Measurements from ENCODE around the gene CDH13. TPM values are rescaled to one million over a fixed set of nuclear protein-coding genes. Genes with fewer than 3 reads are reported as not detected.

Gene CDH13
- total RNA-seq, 1 experiment from 2014 or later = not detected

DNA sequence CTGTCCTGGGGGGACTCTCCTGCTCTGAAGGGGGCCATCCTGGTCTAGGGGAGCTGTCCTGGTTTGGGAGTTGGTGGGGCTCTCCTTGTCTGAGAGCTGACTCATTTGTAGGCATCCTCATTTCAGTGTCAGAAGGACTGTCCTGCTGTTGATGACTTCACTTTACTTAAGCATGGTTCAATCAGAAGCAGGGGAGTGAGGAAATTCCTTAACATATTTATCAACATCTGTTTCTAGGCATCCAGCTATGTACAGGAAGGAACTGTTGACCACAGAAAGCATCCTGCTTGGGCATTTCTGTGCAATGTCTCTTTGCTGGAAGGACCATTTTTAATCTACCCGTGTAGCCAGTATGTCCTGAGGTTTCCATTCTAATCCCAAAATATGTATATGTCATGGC is 678.3 kb downstream of the CDH13 start:
- DNase-seq (ENCODE audit: low read depth, low spot score) = no peak
- in situ Hi-C loops (cut with HindIII; ENCODE audit: low pct_unique_long_range_greater_than_20kb, low sequenced_read_pairs) = no loop called here

GRCh38 chr16:83306961-83307593 is 680.3 kb downstream of the CDH13 start:
- in situ Hi-C loops (cut with HindIII; ENCODE audit: low pct_unique_long_range_greater_than_20kb, low sequenced_read_pairs) = no loop called here
- DNase-seq (ENCODE audit: low read depth, low spot score) = no peak

DNA sequence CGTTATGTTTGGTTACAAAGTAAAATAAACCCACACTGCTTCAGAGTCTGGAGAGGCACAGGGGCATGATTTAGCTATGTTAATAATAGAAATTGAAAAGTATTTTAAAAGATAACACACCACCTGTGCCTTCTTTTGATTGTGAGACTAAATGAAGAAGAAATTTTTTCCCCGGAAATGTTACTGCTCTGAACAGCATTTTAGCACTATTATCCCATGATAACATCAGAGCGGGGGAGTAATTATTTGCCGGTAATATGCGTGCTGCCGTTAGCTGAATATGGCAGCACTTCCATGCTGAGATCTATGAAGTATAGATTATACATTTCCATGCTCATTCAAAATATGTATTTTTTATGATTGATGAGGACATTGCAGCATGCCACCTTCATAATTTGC is 680.8 kb downstream of the CDH13 start:
- in situ Hi-C loops (cut with HindIII; ENCODE audit: low pct_unique_long_range_greater_than_20kb, low sequenced_read_pairs) = no loop called here
- DNase-seq (ENCODE audit: low read depth, low spot score) = no peak

DNA sequence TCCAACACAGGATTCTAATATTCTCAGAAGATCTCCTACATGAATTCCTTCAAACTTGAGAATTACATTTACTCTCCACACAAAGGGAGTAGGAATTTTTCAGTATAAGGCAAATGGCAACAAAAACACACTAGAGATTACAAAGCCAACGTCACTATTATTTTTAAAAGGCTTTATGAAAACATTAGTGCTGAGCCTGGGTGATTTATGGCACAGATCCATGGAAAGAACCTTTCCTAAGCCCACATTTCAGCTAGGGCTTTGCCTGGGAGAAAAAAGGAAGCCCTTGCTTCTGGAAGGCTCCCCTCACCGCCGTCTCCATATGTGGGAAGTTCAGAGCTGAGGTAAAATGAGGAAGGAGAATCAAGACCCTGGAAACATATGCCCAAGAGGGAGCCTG is 681.6 kb downstream of the CDH13 start:
- no peak for DNase-seq (ENCODE audit: low read depth, low spot score)
- in situ Hi-C loops (cut with HindIII; ENCODE audit: low pct_unique_long_range_greater_than_20kb, low sequenced_read_pairs) = no loop called here

DNA sequence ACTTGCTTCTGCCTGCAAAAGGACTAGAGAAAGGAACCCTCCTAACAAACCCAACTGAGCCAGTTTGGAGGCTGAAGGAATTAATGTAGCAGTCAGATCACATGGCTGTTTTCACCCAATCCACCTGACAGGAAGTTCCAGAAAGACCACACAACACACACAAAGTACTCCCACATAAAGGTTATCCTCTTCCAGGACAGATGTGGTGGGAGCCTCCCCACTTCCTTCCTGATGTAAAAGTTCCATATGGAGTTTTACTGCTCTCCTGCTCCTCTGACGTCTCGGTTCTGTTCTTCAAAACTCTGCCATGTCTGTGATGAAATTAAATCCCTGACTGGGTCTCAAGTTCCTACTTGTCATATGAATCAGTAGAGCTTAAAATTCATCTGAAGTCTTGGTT is 684.0 kb downstream of the CDH13 start:
- DNase-seq (ENCODE audit: low read depth, low spot score) = no peak
- in situ Hi-C loops (cut with HindIII; ENCODE audit: low pct_unique_long_range_greater_than_20kb, low sequenced_read_pairs) = no loop called here

DNA sequence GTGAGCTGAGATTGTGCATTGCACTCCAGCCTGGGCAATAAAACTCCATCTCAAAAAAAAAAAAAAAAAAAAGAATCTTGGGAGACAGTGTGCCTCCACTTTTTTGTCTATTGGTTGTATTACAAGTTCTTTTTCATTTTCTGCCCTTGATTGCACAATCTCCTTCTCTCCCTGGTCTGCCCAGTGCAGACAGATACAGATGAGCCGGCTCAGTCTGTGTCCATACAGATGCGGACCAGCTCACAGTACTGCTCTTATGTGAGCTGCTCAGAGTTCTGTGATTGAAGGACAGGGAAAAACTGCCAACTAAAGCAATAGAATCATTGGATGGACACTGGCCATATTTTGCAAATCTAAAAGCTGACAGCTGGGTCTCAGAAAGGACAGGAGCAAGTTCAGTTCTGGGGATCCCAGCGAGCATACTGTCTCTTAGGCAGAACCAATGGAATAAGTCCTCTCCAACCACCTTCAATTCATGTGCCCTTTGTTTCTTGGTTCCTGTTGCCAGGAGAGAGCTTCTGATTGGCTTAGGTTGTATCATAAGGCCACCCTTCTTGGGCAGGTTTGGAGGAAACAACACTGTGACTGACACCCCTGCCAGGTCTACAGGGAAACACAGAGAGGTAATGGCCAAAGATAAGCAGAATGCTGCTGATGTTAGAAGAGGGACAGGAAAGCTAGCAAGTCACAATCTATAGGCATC is 685.4 kb downstream of the CDH13 start:
- no peak for DNase-seq (ENCODE audit: low read depth, low spot score)
- in situ Hi-C loops (cut with HindIII; ENCODE audit: low pct_unique_long_range_greater_than_20kb, low sequenced_read_pairs) = no loop called here

GRCh38 chr16:83312718-83313245 is 686.0 kb downstream of the CDH13 start:
- in situ Hi-C loops (cut with HindIII; ENCODE audit: low pct_unique_long_range_greater_than_20kb, low sequenced_read_pairs) = no loop called here
- DNase-seq (ENCODE audit: low read depth, low spot score) = no peak

- DNase-seq (ENCODE audit: low read depth, low spot score) = no peak
- in situ Hi-C loops (cut with HindIII; ENCODE audit: low pct_unique_long_range_greater_than_20kb, low sequenced_read_pairs) = no loop called here
These were observed 688.5 kb downstream of the CDH13 start for GRCh38 chr16:83315271-83315670.

DNA sequence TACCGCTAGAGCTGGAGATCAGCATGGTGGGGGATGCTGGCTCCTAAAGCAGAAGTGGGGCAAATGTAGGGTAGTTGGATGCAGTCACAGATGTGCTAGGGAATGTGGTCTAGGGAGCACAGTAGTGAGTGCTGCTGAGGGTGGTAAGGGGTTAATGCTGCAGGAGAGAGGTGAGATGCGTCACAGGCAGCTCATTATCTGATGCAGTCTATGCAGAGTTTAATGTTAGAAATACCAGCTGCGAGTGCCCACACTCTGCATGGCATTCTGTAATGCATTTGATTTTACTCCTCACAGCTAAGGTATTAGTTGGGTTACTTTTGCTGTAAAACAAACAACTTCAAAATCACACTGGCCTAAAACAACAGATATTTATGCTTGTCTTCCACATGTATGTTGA is 689.7 kb downstream of the CDH13 start:
- in situ Hi-C loops (cut with HindIII; ENCODE audit: low pct_unique_long_range_greater_than_20kb, low sequenced_read_pairs) = no loop called here
- DNase-seq (ENCODE audit: low read depth, low spot score) = no peak

DNA sequence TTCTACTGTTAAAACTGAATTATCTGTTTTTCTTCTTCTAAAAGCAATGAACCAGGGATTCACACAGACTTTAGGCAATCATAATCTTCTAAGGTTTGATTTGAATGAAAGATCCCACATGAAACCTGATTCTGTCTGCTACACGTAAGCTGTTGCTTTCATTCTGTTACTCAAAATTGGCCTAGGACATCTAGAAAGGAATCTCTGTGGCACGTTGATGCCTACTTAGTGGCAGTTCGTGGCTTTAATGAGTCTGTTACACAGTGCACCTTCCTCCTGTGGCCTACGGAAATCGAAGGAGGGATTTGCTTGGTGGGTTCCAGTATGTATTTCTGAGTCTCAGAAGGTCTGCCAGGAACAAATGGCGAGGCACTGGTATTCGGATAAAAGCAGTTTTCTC is 691.6 kb downstream of the CDH13 start:
- DNase-seq (ENCODE audit: low read depth, low spot score) = no peak
- in situ Hi-C loops (cut with HindIII; ENCODE audit: low pct_unique_long_range_greater_than_20kb, low sequenced_read_pairs) = no loop called here

GRCh38 chr16:83328936-83329335 is 702.2 kb downstream of the CDH13 start:
- DNase-seq (ENCODE audit: low read depth, low spot score) = no peak
- in situ Hi-C loops (cut with HindIII; ENCODE audit: low pct_unique_long_range_greater_than_20kb, low sequenced_read_pairs) = no loop called here

- in situ Hi-C loops (cut with HindIII; ENCODE audit: low pct_unique_long_range_greater_than_20kb, low sequenced_read_pairs) = no loop called here
- no peak for DNase-seq (ENCODE audit: low read depth, low spot score)
These were observed 702.7 kb downstream of the CDH13 start for GRCh38 chr16:83329441-83329840.

- in situ Hi-C loops (cut with HindIII; ENCODE audit: low pct_unique_long_range_greater_than_20kb, low sequenced_read_pairs) = no loop called here
- DNase-seq (ENCODE audit: low read depth, low spot score) = peak; percentile 10
These were observed 703.5 kb downstream of the CDH13 start for GRCh38 chr16:83330251-83330650.

DNA sequence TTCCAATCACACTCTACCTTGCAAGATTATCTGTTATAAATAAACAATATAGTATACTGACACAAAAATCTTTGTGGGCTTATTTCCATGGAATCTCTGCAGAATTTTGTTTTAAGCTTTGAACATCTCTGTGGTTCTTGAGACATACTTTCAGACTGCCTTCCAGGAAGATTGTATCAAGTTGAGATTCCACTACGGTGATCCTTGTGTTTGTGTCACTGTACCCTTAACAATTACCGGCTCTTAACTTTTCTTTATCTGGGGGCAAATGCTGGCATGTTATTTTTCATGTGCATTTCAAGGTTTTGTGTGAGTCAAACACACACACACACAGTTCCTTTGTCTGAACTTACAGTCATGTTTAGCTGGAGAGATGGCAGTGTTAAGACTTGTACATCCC is 708.3 kb downstream of the CDH13 start:
- in situ Hi-C loops (cut with HindIII; ENCODE audit: low pct_unique_long_range_greater_than_20kb, low sequenced_read_pairs) = no loop called here
- no peak for DNase-seq (ENCODE audit: low read depth, low spot score)

DNA sequence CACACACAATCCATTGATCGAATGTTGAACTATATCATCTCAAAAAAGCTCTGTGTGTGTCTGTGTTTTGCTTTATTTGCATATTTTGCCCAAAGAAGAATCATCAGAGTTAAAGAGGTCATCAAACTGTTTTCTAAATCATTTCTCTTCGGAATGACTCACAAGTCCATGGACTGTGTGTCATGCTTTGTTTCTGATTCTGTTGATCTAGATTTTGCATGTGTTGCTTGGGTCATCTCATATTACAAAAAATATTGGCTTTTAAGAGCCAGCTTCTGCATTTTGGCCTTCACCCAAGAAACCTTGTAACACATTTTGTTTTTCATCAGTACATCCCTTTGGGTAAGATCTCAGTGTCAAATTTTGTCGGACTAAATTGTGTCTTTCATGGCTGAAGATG is 709.8 kb downstream of the CDH13 start:
- in situ Hi-C loops (cut with HindIII; ENCODE audit: low pct_unique_long_range_greater_than_20kb, low sequenced_read_pairs) = no loop called here
- no peak for DNase-seq (ENCODE audit: low read depth, low spot score)

GRCh38 chr16:83338138-83338537 is 711.4 kb downstream of the CDH13 start:
- in situ Hi-C loops (cut with HindIII; ENCODE audit: low pct_unique_long_range_greater_than_20kb, low sequenced_read_pairs) = no loop called here
- no peak for DNase-seq (ENCODE audit: low read depth, low spot score)

GRCh38 chr16:83338941-83339340 is 712.2 kb downstream of the CDH13 start:
- in situ Hi-C loops (cut with HindIII; ENCODE audit: low pct_unique_long_range_greater_than_20kb, low sequenced_read_pairs) = no loop called here
- DNase-seq (ENCODE audit: low read depth, low spot score) = no peak

DNA sequence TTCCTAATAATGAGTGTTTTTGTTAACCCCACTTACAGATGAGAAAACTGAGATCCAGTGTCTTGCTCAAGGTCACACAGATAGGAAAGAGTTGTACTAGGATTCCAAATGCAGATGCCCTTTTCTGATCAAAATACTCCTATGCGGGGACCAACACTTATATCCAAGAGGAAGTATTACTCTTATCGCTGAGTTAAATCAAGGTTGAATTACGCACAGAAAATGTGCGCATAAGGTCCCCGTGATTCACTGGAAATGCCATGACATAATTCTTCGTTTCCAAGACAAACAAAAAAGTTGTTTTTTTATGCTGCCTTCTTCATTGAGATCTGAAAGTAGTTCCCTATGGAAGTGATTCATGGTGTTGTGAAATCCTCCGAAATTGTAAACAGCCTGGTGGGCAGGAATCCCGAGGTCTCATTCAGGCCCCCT is 717.2 kb downstream of the CDH13 start:
- peak; percentile 69 for DNase-seq (ENCODE audit: low read depth, low spot score)
- in situ Hi-C loops (cut with HindIII; ENCODE audit: low pct_unique_long_range_greater_than_20kb, low sequenced_read_pairs) = no loop called here
